Sciatic nerve (tissue), 2 donors: ENCODE data around the gene ZNF608. TPM values are rescaled to one million over a fixed set of nuclear protein-coding genes. Genes with fewer than 3 reads are reported as not detected.

Experiments used
- ATAC-seq: fragments of 200-7000 bp; cut with Tn5 transposase; one replicate; pipeline ENCODE4 v1.9.1; 2020; ENCODE audit warnings: mild to moderate bottlenecking, moderate library complexity
- DNase-seq: peaks from one replicate; pipeline ENCODE4 v3.0.0-alpha.2; 2020; ENCODE audit warnings: low spot score
- intact Hi-C: fragments of 100-400 bp; cut with DNase I; formaldehyde crosslinking; loops from one replicate; pipeline ENCODE4 v1.14.2; 2022
- total RNA-seq: library from RNA; stranded (reverse); fragmentation: NEBNext Ultra II Directional; extraction: Animal tissue kit (Norgen Biotek cat#: 25700); gene quantifications from one replicate; pipeline ENCODE4 v1.2.1, GENCODE V29; 2021
- donor health status: DM: no; HTN: no; CAD: no.
- donor health status: DM: no; HTN: no; CAD: no.

The ZNF608 gene
- total RNA-seq, 1 donor from 2014 or later, result 32.9 TPM

GRCh38 chr5:124755041-124755440, 8.6 kb upstream of the ZNF608 start:
- no peak for DNase-seq
- no peak for ATAC-seq
- intact Hi-C loops, result no loop called here

DNA sequence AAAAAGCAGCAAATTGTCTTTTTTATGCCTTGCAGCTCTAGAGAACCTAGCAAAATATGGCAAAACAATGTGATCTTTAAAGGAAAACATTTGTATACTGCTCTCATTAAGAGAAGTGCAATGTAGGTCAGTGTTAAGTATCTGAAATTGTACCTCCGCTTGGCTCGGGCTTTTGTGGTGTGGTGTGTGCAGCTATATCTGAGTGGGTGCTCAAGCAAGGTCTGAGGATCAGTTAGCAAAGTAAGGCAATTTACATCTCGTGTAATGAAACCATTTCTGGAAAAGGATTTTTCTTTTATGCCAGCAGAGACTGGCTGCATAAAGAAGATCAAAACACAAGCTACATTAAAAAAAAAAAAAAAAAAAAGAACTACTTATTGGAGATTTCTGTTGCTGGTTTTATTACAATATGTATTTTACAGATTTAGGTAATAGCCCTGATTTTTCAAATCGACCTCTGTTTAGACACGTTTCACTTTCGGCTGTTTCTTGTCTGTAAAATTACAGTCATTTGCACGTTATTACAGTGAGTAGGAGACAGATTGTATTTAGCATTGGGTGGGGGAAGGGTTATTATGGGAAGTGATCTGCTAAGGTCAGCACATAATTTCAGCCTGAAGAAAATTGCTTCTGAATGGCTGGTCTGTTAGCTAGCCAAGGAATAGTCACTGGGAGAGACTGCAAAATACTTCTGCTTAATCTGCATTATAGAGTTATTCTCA, 7.9 kb upstream of the ZNF608 start:
- no peak for DNase-seq
- ATAC-seq, result peak; percentile 71
- intact Hi-C loops, result no loop called here

DNA sequence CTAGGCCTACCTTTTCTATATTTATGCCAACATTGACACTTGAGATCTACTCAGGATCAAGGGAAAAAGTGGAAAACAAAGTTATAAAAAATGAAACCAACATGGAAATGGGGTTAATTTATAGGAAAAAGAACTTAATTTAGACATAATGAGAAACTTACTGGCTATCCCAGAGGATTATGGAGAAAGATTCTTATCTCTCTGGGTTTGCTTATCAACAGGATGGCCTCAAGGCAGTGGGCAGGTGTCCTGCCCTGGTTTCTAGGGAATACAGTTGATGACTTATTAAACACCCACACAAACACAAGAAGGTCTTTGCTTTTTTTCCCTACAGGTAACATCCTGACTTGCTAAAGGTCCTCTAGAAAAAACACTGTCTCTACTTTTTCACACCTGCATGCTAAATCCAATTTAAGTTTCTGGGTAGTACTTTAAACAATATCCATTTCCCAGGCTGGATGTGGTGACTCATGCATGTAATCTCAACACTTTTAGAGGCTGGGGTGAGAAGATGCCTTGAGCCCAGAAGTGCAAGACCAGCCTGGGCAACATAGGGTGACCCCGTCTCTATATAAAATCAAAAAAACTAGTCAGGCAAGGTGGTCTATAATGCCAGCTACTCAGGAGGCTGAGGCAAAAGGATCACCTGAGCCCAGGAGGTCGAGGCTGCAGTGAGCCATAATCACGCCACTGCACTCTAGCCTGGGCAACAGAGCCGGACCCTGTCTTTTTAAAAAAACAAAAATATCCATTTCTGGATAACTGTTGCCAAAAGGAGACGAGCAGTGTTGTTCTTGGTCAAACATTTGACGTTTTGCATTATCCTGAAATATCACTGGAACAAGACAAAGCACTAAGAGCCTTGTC, 6.6 kb upstream of the ZNF608 start:
- ATAC-seq (no peak), DNase-seq (no peak)
- intact Hi-C loops, result no loop called here

DNA sequence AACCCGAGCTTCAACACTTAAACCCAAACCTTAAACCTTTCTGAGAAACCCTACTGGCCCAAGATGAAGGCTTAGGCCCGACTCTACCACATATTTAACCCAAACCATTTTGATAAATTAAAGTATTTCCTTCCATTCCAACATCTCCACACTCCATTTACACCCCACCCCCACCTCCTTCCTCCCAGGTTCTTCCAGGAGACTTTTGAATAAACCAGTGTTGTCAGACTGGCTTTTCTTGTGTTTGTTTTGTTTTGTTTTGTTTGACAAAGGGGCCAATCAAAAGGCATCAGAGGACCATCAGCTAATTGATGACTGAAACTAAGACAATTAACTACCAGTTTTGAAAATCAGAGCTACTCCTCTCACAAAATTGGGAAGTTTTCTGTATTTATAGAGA, 4.6 kb upstream of the ZNF608 start:
- intact Hi-C loops, result no loop called here
- DNase-seq (no peak), ATAC-seq (no peak)

DNA sequence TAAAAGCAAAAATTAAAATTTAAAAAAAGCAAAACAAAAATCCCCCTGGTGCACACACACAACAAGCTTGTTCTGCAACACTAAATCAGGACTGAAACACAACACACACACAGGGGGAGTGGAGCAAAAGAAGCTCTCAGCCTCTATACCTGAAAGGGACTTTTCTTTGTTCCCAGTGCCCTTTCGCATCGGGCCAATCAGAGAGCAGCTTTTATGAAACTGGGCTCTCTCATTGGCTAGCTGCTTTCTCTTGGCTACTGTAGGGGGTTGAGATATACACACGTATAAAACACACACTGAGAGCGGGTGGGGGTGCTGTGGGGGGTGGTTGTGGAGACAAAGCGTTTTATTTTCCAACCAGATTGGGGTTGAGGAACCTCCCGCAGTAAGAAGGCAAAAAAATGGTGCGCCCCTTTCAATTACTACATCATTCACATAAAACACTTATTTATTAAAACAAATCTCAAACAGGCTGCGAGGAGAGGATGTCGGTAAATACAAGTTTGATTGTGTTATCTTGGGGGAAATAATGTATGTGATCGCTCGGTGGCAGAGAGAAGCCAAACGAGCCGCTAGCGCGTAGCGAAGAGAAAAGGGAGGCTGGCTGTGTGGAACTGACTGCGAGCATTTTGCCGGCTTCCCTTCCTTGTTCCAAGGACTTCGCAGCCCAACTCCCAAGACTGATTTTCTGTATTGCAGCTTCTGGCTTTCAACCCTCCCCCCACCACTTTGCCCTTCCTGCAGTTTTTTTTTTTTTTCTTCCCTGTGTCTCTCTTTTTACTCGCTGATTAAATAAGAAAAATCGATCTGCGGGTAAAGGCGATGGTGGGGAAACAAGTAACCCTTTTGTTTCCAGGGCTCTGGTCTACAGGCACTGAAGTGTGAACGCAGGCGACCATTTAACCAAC, 2.5 kb upstream of the ZNF608 start:
- DNase-seq, result peak; percentile 70
- intact Hi-C loops, result loop anchor here (10.0 kb wide), 1 partner anchor 94 kb away; no protein-coding TSS in a partner anchor
- peak; percentile 84 for ATAC-seq

GRCh38 chr5:124747791-124748686, 1.6 kb upstream of the ZNF608 start:
- DNase-seq (no peak), ATAC-seq (peak; percentile 21)
- intact Hi-C loops, result loop anchor here (10.0 kb wide), 1 partner anchor 93 kb away; no protein-coding TSS in a partner anchor

DNA sequence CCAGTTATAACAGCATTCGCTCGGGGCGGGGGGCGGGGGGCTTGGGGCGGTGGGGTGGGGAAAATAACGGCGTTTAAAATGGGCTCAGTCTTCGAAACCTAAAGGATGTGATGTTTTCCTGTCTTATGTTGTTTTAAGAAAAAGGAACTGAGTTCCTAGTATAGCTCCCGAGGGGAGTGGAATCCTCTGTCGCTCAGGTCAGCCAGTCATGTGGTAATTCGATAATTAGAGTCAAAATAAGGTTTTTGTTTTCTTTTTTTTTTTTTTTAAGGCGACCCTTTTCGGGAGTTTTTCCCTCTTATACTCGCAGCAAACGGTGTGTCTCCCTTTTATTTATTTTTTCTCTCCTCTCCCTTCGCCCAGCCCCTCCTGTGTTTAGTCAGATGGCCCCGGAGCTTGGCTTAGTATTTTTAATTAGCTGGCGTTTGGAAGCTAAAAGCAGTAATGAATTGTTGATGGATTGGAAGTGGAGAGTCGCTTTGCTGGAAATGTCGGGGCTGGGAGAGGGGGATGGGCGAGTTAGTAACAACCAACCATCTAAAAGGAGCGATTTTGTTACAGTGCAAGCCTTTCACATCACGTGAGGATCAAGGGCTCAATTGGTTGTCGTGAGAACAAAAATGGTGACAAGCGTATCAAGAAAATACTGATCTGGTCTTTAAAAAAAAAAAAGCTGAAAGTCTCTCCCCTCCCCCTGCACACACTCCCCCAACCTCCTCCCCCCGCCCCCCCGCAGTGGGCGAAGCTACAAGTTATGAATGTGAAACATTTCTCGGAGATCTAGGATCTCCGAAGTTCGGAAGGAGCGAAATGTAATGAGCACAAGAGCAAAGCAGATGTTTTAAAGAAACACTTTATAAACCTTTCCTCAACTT, 714 bp upstream of the ZNF608 start:
- intact Hi-C loops, result loop anchor here (10.0 kb wide), 1 partner anchor 92 kb away; no protein-coding TSS in a partner anchor
- peak; percentile 89 for ATAC-seq
- DNase-seq, result peak; percentile 89

DNA sequence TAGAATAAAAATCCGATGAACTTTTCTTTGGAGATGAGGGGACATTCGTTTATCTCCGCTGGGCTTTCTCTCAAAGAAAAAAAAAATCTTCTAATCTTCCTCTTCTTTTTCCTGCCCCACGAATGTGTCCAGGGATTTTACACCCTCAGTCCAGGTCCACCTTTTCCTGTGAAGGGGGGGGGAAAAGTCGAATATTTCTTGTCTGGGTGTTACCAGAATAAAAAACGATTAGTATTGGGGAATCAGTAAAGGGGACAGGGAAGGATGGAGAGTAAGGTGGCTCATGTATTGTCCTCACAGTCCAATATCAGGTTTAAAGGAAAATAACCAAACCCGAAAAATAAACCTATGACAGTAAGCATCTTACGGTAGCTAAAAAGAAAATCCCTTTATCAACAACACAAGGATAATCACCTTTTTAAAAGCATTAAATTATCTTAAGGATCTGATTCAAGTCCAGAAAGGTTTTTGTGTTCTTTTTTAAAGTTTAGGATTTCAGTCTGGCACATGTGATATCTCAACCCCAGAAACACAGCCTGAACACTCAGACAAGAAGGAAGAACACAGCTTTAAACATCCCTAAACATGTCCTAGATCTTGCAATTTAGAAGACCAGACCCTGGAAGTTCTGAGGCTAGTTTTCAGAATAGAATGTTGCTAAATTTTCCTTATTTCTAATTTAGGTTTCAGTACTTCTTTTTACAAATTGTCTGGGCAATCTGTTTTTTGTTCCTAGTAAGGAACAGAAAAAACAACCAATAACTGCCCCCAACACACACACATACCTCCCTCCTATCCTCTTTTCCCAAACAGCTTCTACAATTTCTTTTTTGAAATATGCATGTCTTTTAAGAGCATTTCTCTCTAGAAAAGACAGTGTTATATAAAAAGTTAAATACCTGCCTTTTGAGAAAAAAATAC, 1.2 kb downstream of the ZNF608 start:
- no peak for ATAC-seq
- DNase-seq, result no peak
- intact Hi-C loops, result loop anchor here (10.0 kb wide), 1 partner anchor 90 kb away; no protein-coding TSS in a partner anchor

GRCh38 chr5:124744170-124744971, 2.1 kb downstream of the ZNF608 start:
- DNase-seq, result peak; percentile 75
- intact Hi-C loops, result loop anchor here (5.0 to 10.0 kb wide), 2 partner anchors 90 to 803 kb away; no protein-coding TSS in a partner anchor
- ATAC-seq, result no peak

DNA sequence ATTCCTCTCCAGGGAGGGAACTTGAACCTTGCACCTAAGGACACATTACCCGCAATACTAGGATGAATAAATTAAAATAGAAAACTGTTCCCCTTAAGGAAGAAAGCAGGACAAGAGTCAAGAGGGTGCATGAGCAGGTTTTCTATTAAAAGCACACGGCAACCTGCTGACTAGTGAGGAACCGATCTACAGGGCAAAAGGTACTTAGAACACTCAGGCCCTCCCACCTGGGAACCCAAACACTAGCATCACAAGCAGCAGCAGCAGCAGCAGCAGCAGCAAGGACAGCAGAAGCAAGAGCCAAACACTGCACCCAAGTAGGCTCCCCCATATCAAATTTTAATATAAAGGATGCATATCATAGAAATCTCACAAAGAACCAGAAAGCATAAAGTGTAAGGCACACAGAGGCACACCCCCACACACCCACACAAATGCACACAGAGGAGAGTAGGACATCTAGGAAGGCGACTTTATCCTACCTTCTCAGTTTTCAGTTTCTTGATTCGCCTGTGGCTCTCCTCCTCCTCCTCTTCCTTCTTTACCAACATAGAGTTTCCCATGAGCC, 2.8 kb downstream of the ZNF608 start:
- intact Hi-C loops, result loop anchor here (5.0 to 10.0 kb wide), 2 partner anchors 89 to 804 kb away; no protein-coding TSS in a partner anchor
- no peak for DNase-seq
- ATAC-seq, result no peak

DNA sequence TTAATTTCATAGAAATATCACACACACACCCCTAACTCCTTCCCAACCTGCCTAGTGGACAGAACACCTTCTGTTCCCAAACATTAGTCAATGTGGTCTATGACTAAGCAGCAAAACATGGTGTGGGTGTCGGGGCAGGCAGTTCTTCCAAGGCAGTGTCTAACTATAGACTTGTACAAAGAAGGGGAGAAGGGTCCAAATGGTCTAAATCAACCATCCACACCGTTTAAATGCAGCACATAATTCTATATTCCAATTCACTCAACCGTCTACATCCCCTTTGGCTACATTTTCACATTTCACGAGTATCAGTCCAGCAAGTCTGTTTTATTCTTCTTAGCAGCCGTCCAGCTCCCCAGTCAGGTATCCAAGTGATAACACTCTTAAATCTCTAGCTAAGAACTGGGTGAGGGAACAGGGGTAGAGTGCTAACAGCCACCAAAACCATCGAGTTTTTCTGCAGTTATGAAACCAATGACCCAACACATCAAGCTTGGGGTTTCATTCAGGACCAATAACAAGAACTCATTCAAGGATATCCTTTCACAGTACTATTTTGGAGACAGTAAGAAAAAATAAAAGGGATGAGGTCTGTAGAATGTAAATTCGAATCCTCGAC, 3.3 kb downstream of the ZNF608 start:
- DNase-seq, result no peak
- ATAC-seq, result no peak
- intact Hi-C loops, result loop anchor here (5.0 to 10.0 kb wide), 2 partner anchors 88 to 804 kb away; no protein-coding TSS in a partner anchor

- DNase-seq (no peak), ATAC-seq (no peak)
- intact Hi-C loops, result loop anchor here (5.0 to 10.0 kb wide), 2 partner anchors 88 to 805 kb away; no protein-coding TSS in a partner anchor
Observed at GRCh38 chr5:124742521-124742920, 3.9 kb downstream of the ZNF608 start.

- intact Hi-C loops, result loop anchor here (5.0 to 10.0 kb wide), 2 partner anchors 87 to 805 kb away; no protein-coding TSS in a partner anchor
- no peak for DNase-seq
- no peak for ATAC-seq
Observed at GRCh38 chr5:124741711-124742496, 4.5 kb downstream of the ZNF608 start.
